ENCODE measurements around the gene TNFRSF13B.

DNA sequence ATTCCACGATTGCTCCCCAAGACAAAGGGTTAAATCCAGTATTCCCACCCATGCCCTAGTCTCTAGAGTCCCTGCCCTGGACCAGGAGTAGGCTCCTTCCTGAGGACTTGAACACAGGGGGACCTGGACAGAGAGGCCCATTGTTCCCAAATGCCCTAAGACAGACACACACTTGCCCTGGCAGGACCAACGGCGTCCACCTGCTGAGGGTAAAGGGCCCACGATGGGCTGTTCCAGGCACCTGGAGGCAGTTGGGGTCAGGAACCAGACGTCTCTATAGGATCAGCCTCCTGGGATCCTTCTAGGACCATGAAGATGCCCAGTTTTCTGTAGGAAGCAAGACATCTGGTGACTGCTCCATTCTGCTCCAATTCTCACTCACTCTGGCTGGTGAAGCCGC is 39.3 kb downstream of the TNFRSF13B start:
- TF ChIP-seq, protein P1, sequence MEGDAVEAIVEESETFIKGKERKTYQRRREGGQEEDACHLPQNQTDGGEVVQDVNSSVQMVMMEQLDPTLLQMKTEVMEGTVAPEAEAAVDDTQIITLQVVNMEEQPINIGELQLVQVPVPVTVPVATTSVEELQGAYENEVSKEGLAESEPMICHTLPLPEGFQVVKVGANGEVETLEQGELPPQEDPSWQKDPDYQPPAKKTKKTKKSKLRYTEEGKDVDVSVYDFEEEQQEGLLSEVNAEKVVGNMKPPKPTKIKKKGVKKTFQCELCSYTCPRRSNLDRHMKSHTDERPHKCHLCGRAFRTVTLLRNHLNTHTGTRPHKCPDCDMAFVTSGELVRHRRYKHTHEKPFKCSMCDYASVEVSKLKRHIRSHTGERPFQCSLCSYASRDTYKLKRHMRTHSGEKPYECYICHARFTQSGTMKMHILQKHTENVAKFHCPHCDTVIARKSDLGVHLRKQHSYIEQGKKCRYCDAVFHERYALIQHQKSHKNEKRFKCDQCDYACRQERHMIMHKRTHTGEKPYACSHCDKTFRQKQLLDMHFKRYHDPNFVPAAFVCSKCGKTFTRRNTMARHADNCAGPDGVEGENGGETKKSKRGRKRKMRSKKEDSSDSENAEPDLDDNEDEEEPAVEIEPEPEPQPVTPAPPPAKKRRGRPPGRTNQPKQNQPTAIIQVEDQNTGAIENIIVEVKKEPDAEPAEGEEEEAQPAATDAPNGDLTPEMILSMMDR (conservative IDR thresholded peaks at IDR 0.05) = no peak
- no peak for TF ChIP-seq EZH2 (IDR thresholded peaks at IDR 0.05; ENCODE audit: low read depth)
